K562 (cell line): ENCODE data around the gene NFIL3. TPM values are rescaled to one million over a fixed set of nuclear protein-coding genes. Genes with fewer than 3 reads are reported as not detected.
A peak's percentile ranks its signal among the peaks of the same experiment; 100 is the strongest.

Experiments used
- ARID3B ChIP-seq: fragments of 250-450 bp; sonication (Bioruptor Pico); IDR thresholded peaks from 2 replicates; pipeline ENCODE4 v1.4.0; 2020; ENCODE audit warnings: borderline replicate concordance
- BHLHE40 ChIP-seq: IDR thresholded peaks from 2 replicates; pipeline ENCODE4 v1.6.1; 2011; ENCODE audit warnings: low read length, improper control_type of control experiment
- BRD4 ChIP-seq: fragments of 200-600 bp; sonication (generic); IDR thresholded peaks from 2 replicates; pipeline ENCODE4 v1.6.1; 2017; ENCODE audit warnings: inconsistent platforms
- DPF2 ChIP-seq: fragments of 450-650 bp; IDR thresholded peaks from 2 replicates; pipeline ENCODE4 v1.6.1; 2016
- EHMT2 ChIP-seq: fragments of 450-650 bp; IDR thresholded peaks from 2 replicates; pipeline ENCODE4 v1.6.1; 2018; ENCODE audit warnings: antibody characterized with exemption
- ELF4 ChIP-seq: fragments of 450-650 bp; formaldehyde crosslinking; IDR thresholded peaks from 2 replicates; pipeline ENCODE4 v1.4.0; 2022; ENCODE audit warnings: missing genetic modification characterization
- EZH2 ChIP-seq: IDR thresholded peaks from 2 replicates; pipeline ENCODE4 v1.6.1; 2012; ENCODE audit warnings: low read depth, mild to moderate bottlenecking, inconsistent platforms, low read length, borderline replicate concordance
- KAT2B ChIP-seq: IDR thresholded peaks from one replicate; pipeline ENCODE4 v1.6.1; 2012; ENCODE audit warnings: low read depth, mild to moderate bottlenecking, control low read depth, inconsistent platforms, low read length, moderate library complexity
- MYNN ChIP-seq, 2 experiments: sonication (generic); formaldehyde crosslinking in 1 of 2; IDR thresholded peaks; 2 replicates each; pipeline versions ENCODE4 v1.5.0 to v1.6.1; 2016 to 2020; ENCODE audit warnings: antibody characterized with exemption in 1 of 2, missing genetic modification reagents in 1 of 2
- NFRKB ChIP-seq: fragments of 450-650 bp; IDR thresholded peaks from 2 replicates; pipeline ENCODE4 v1.6.1; 2016; ENCODE audit warnings: low read depth
- PHTF2 ChIP-seq: fragments of 250-450 bp; sonication (Bioruptor Pico); IDR thresholded peaks from 2 replicates; pipeline ENCODE4 v1.5.0; 2021; ENCODE audit warnings: mild to moderate bottlenecking
- POLR2G ChIP-seq: fragments of 200-400 bp; formaldehyde crosslinking; IDR thresholded peaks from 2 replicates; pipeline ENCODE4 v1.6.1; 2017; ENCODE audit warnings: low read depth, mild to moderate bottlenecking, antibody characterized with exemption, low read length, moderate library complexity
- SPI1 ChIP-seq: IDR thresholded peaks from 2 replicates; pipeline ENCODE4 v1.6.1; 2011; ENCODE audit warnings: low read depth, low read length, control low read depth, borderline replicate concordance
- ZC3H8 ChIP-seq: fragments of 450-650 bp; IDR thresholded peaks from 2 replicates; pipeline ENCODE4 v1.6.1; 2017
- ZFPM2 ChIP-seq: fragments of 250-450 bp; sonication (Bioruptor Pico); IDR thresholded peaks from 2 replicates; pipeline ENCODE4 v1.5.1; 2022; ENCODE audit warnings: mild to moderate bottlenecking
- ZNF592 ChIP-seq: fragments of 450-650 bp; IDR thresholded peaks from 2 replicates; pipeline ENCODE4 v1.6.1; 2017; ENCODE audit warnings: antibody characterized with exemption, mild to moderate bottlenecking
- polyA plus RNA-seq, 8 experiments: library from polyadenylated mRNA; depleted of rRNA in 4 of 8; stranded (reverse) in 5 of 8; unstranded in 3 of 8; fragments of >200 nt; fragmentation: Nextera tagmentation in 2 of 8; fragmentation: Illumina TruSeq in 1 of 8; extraction: Ambion mirVana in 2 of 8; extraction: Trizol in 1 of 8; gene quantifications; 2 replicates each; pipeline versions ENCODE4 v1.2.1 to v1.2.3, GENCODE V29; 2011 to 2014; ENCODE audit warnings: inconsistent platforms in 1 of 8, missing spikeins in 1 of 8
- total RNA-seq, 7 experiments: library from RNA; depleted of rRNA in 6 of 7; stranded (reverse); fragments of >200 nt in 6 of 7; fragmentation: Illumina TruSeq in 2 of 7; extraction: Trizol in 2 of 7; gene quantifications; 2 replicates each; pipeline versions ENCODE4 v1.2.1 to v1.2.3, GENCODE V29; 2011 to 2021; ENCODE audit warnings: low replicate concordance in 1 of 7
- TF ChIP-seq, protein P1 (sequence below): sonication (generic); IDR thresholded peaks from 2 replicates; pipeline ENCODE4 v1.6.1; 2016
- TF ChIP-seq, protein P2 (sequence below): sonication (generic); formaldehyde crosslinking; IDR thresholded peaks from 2 replicates; pipeline ENCODE4 v1.8.0; 2023; ENCODE audit warnings: mild to moderate bottlenecking, missing genetic modification reagents
- TF ChIP-seq, protein P3 (sequence below): fragments of 250-450 bp; sonication (Bioruptor Pico); IDR thresholded peaks from 2 replicates; pipeline ENCODE4 v1.8.0; 2022; ENCODE audit warnings: moderate library complexity, mild to moderate bottlenecking, inconsistent platforms

The NFIL3 gene
- total and polyA plus RNA-seq, 9 of the 15 experiments (the other 6 are each of a cell fraction or from before 2014, with no cell fraction given), result 3.2 to 16.1 (median 9.3) TPM

GRCh38 chr9:91403665-91404543, 19.7 kb downstream of the NFIL3 start (continued):
- TF ChIP-seq EHMT2 (peak; percentile 89), ARID3B (CRISPR knock-in tag) (no peak), KAT2B (no peak), ZFPM2 (no peak), ELF4 (CRISPR knock-in tag) (no peak), PHTF2 (no peak), POLR2G (no peak), DPF2 (peak; percentile 75; the same call in 1 of the 2 replicates), ZNF592 (0 out of 2 replicates have a peak, but pooled peaks have one; percentile 28), ZC3H8 (no peak), MYNN (IDR thresholded peaks at IDR 0.05) (no peak), MYNN (CRISPR knock-in tag; IDR thresholded peaks at IDR 0.05) (no peak), BHLHE40 (no peak), BRD4 (no peak), EZH2 (no peak), SPI1 (0 out of 2 replicates have a peak, but pooled peaks have one; percentile 58), NFRKB (peak; percentile 54; the same call in 1 of the 2 replicates)
- TF ChIP-seq, protein P1, sequence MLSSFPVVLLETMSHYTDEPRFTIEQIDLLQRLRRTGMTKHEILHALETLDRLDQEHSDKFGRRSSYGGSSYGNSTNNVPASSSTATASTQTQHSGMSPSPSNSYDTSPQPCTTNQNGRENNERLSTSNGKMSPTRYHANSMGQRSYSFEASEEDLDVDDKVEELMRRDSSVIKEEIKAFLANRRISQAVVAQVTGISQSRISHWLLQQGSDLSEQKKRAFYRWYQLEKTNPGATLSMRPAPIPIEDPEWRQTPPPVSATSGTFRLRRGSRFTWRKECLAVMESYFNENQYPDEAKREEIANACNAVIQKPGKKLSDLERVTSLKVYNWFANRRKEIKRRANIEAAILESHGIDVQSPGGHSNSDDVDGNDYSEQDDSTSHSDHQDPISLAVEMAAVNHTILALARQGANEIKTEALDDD, result peak; percentile 64
- TF ChIP-seq, protein P2, sequence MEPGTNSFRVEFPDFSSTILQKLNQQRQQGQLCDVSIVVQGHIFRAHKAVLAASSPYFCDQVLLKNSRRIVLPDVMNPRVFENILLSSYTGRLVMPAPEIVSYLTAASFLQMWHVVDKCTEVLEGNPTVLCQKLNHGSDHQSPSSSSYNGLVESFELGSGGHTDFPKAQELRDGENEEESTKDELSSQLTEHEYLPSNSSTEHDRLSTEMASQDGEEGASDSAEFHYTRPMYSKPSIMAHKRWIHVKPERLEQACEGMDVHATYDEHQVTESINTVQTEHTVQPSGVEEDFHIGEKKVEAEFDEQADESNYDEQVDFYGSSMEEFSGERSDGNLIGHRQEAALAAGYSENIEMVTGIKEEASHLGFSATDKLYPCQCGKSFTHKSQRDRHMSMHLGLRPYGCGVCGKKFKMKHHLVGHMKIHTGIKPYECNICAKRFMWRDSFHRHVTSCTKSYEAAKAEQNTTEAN (CRISPR knock-in tag), result no peak
- TF ChIP-seq, protein P3, sequence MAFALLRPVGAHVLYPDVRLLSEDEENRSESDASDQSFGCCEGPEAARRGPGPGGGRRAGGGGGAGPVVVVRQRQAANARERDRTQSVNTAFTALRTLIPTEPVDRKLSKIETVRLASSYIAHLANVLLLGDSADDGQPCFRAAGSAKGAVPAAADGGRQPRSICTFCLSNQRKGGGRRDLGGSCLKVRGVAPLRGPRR (CRISPR knock-in tag), result no peak
